Activated CD8-positive, alpha-beta T cell treated with anti-CD3 and anti-CD28 coated beads, Interleukin-2, amount 10 ng/mL, durations not matched to agents 7 days and 5 days (primary cell): ENCODE measurements around the gene NRCAM. TPM values are rescaled to one million over a fixed set of nuclear protein-coding genes. Genes with fewer than 3 reads are reported as not detected.

Source experiments
- ATAC-seq: fragments of 150-1000 bp; cut with Tn5 transposase; one replicate; pipeline ENCODE4 v1.10.0; 2021; ENCODE audit warnings: moderate library complexity
- CTCF ChIA-PET: fragments of 350-600 bp; sonication (Branson Sonifier 250); formaldehyde crosslinking; loops from one replicate; lab custom pipeline; 2021; ENCODE audit warnings: antibody characterized with exemption; lab: Charles Lee
- POLR2A ChIA-PET: fragments of 350-600 bp; sonication (Branson Sonifier 250); formaldehyde crosslinking; loops from one replicate; lab custom pipeline; 2021; ENCODE audit warnings: antibody characterized with exemption; lab: Charles Lee
- DNase-seq: peaks from one replicate; pipeline ENCODE4 v3.0.0-alpha.2; 2020
- H3K27ac Mint-ChIP-seq: one replicate; pipeline ENCODE4 v1.8.0; 2021; ENCODE audit warnings: mild to moderate bottlenecking, mixed read lengths
- H3K27me3 Mint-ChIP-seq: one replicate; pipeline ENCODE4 v1.8.0; 2021; ENCODE audit warnings: low read depth, mixed read lengths
- H3K36me3 Mint-ChIP-seq: one replicate; pipeline ENCODE4 v1.8.0; 2021; ENCODE audit warnings: low read depth, mixed read lengths
- H3K4me1 Mint-ChIP-seq: one replicate; pipeline ENCODE4 v1.8.0; 2021; ENCODE audit warnings: low read depth, mixed read lengths
- H3K4me3 Mint-ChIP-seq: one replicate; pipeline ENCODE4 v1.8.0; 2021; ENCODE audit warnings: mild to moderate bottlenecking, mixed read lengths
- H3K9me3 Mint-ChIP-seq: one replicate; pipeline ENCODE4 v1.8.0; 2022; ENCODE audit warnings: mixed read lengths; ENCODE audit not compliant: insufficient read depth
- total RNA-seq, 2 experiments: library from RNA; stranded (reverse); gene quantifications; one replicate each; pipeline ENCODE4 v1.2.3, GENCODE V29; 2021

Gene NRCAM
- total RNA-seq, 2 experiments from 2014 or later = 0.05 to 0.47 TPM

- POLR2A ChIA-PET = interaction anchor here (0.6 to 1.1 kb wide), 2 partner anchors 9 to 1195 kb away, joined by 3 to 4 read pairs; no protein-coding TSS in a partner anchor
- H3K4me3 Mint-ChIP-seq = no peak overlapping the region
- DNase-seq (no peak), ATAC-seq (no peak)
- no peaks in the 10 kb centered on the region for H3K36me3 Mint-ChIP-seq
- peaks cover 53% of the 10 kb centered on the region for H3K27me3 Mint-ChIP-seq
- H3K27ac Mint-ChIP-seq = no peak overlapping the region
- CTCF ChIA-PET = no interaction called here
- peaks cover 18% of the 10 kb centered on the region for H3K4me1 Mint-ChIP-seq
- H3K9me3 Mint-ChIP-seq = no peaks in the 10 kb centered on the region
Observed at GRCh38 chr7:108457871-108458270, 1.6 kb upstream of the NRCAM start.

- H3K4me3 Mint-ChIP-seq = peak overlapping the region; percentile 59
- DNase-seq (no peak), ATAC-seq (no peak)
- no peaks in the 10 kb centered on the region for H3K9me3 Mint-ChIP-seq
- H3K27me3 Mint-ChIP-seq = peaks cover 56% of the 10 kb centered on the region
- ChIA-PET POLR2A (interaction anchor here (0.6 kb wide), 1 partner anchor 49 kb away, joined by 3 read pairs; no protein-coding TSS in a partner anchor), CTCF (interaction anchor here (1.3 to 1.9 kb wide), 2 partner anchors 11 to 40 kb away, joined by 4 to 12 read pairs; no protein-coding TSS in a partner anchor)
- no peak overlapping the region for H3K27ac Mint-ChIP-seq
- peaks cover 15% of the 10 kb centered on the region for H3K4me1 Mint-ChIP-seq
- H3K36me3 Mint-ChIP-seq = no peaks in the 10 kb centered on the region
Observed at GRCh38 chr7:108456845-108457540, 757 bp upstream of the NRCAM start.

- ChIA-PET POLR2A (no interaction called here), CTCF (interaction anchor here (0.8 to 1.9 kb wide), 3 partner anchors 10 to 41 kb away, joined by 4 to 12 read pairs (median 4); no protein-coding TSS in a partner anchor)
- peak overlapping the region; percentile 68 for H3K4me3 Mint-ChIP-seq
- no peak for DNase-seq
- H3K36me3 Mint-ChIP-seq = no peaks in the 10 kb centered on the region
- no peak overlapping the region for H3K27ac Mint-ChIP-seq
- peaks cover 15% of the 10 kb centered on the region for H3K4me1 Mint-ChIP-seq
- ATAC-seq = peak; percentile 32
- H3K9me3 Mint-ChIP-seq = no peaks in the 10 kb centered on the region
- peaks cover 57% of the 10 kb centered on the region for H3K27me3 Mint-ChIP-seq
Observed at GRCh38 chr7:108455551-108455997, 662 bp downstream of the NRCAM start.

DNA sequence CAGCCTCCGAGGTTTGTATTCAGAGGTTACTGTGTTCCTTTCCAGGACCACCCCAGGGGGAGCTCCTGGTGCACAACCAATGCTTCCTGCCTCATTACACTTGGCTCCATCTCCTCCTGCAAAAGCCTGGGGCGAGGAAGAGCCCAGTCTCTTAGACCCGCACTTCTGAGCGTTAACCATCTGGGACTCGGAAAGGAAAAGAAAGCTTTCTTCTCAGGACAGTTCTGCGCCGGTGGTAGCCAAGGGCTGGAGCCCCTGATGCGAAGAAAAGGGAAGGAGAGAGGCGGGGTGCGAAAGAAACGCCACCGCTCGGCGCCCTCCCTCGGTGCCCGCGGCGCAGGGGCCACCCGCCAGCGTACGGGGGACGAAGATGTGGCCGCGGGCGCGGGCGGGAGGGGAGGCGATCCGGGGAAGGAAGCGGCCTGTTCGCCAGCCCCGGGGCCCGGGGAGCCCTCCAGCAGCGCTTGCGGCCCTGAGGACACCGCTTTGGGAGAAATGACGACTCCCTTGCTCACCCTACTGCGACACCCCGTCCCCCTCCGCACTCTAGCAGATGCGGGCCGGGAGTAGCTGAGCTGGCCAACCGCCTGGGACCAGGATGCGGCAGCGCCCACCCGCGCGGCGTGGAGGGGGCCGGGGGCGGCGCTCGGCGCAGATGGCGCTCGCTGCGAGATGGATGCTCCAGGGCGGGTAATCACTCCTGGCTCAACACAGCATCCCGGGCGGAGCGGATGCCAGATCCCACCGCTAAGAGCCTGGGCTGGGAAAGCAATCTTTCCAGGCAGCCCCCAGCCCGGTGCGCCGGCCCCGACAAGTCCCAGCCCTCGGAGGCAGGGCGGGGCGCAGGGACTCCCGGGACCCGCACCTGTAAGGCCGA is 1.3 kb downstream of the NRCAM start:
- H3K4me1 Mint-ChIP-seq = peaks cover 13% of the 10 kb centered on the region
- no peak overlapping the region for H3K27ac Mint-ChIP-seq
- peaks cover 55% of the 10 kb centered on the region for H3K27me3 Mint-ChIP-seq
- no peak for DNase-seq
- CTCF ChIA-PET = interaction anchor here (1.3 to 3.4 kb wide), 6 partner anchors 10 to 274 kb away, joined by 3 to 39 read pairs (median 8); no protein-coding TSS in a partner anchor
- no peaks in the 10 kb centered on the region for H3K9me3 Mint-ChIP-seq
- H3K36me3 Mint-ChIP-seq = no peaks in the 10 kb centered on the region
- ATAC-seq = peak; percentile 40
- POLR2A ChIA-PET = no interaction called here
- H3K4me3 Mint-ChIP-seq = peak overlapping the region; percentile 68

DNA sequence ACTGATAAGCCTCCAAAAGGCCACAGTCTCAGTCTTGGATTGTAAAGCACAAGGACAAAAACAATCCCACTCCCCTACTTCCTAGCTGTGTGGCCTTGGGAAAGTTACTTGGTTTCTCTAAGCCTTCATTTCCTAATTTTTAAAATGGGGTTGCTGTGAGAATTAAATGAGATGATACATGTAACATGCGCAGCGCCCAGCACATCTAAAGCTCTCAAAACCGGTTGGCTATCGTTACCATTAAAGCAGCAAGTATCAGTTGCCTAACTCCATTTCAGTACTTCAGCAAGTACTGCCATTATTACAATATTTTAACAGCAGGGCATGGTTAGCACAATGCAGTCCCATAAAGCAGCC is 1.9 kb downstream of the NRCAM start:
- CTCF ChIA-PET = interaction anchor here (1.0 to 3.4 kb wide), 7 partner anchors 10 to 273 kb away, joined by 3 to 39 read pairs (median 5); no protein-coding TSS in a partner anchor
- POLR2A ChIA-PET = no interaction called here
- peaks cover 50% of the 10 kb centered on the region for H3K27me3 Mint-ChIP-seq

DNA sequence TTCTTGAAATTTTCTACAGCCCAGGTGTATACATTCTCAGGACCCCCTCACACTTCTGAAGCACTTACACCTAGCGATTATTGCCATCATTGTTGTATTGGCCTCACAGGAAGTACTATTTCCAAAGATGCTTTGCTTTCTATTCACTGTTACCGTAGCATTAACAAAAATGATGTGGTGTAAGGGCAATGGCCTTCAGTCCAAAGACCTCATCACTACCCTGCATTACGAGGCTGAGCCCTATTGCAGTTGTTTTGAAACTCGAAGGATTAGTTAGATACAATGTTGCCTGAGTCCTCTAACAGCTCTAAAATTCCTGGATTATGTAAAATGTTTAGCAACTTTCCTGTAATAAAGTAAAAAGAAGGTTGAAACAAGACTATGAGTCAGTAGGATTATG is 2.9 kb downstream of the NRCAM start:
- Mint-ChIP-seq H3K27me3 (peaks cover 43% of the 10 kb centered on the region), H3K4me1 (peaks cover 13% of the 10 kb centered on the region), H3K9me3 (no peaks in the 10 kb centered on the region), H3K4me3 (no peak overlapping the region), H3K27ac (no peak overlapping the region), H3K36me3 (no peaks in the 10 kb centered on the region)
- ATAC-seq (no peak), DNase-seq (no peak)
- CTCF ChIA-PET = interaction anchor here (0.8 to 3.4 kb wide), 11 partner anchors 11 to 276 kb away, joined by 3 to 39 read pairs (median 4); partner anchors contain the start of gene PNPLA8
- POLR2A ChIA-PET = no interaction called here

More for the DNA sequence above, 1.9 kb downstream of the NRCAM start:
- no peaks in the 10 kb centered on the region for H3K36me3 Mint-ChIP-seq
- no peak overlapping the region for H3K27ac Mint-ChIP-seq
- ATAC-seq (no peak), DNase-seq (no peak)
- peaks cover 13% of the 10 kb centered on the region for H3K4me1 Mint-ChIP-seq
- H3K9me3 Mint-ChIP-seq = no peaks in the 10 kb centered on the region
- H3K4me3 Mint-ChIP-seq = peak overlapping the region; percentile 65

DNA sequence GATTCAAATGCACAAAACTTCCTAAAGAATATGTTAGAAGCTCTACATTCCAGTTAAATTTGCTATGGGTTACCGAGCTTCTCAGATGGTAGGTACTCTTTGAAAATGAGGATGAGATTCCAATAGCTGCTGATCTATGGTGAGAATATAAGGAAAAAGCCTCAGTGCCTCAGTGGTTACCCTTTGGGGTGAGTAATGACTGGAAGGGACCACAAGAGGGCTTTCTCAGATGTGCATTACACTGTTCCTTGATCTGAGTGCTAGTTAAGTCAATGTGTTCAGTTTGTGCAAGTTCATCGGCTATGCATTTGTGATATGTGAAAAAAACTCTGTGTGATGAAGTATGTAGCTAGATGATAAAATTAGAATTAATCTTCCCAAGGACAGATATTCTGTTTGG is 3.5 kb downstream of the NRCAM start:
- Mint-ChIP-seq H3K9me3 (no peaks in the 10 kb centered on the region), H3K27ac (no peak overlapping the region), H3K4me1 (peaks cover 13% of the 10 kb centered on the region), H3K4me3 (no peak overlapping the region), H3K36me3 (no peaks in the 10 kb centered on the region), H3K27me3 (peaks cover 37% of the 10 kb centered on the region)
- CTCF ChIA-PET = interaction anchor here (0.6 to 3.4 kb wide), 16 partner anchors 10 to 276 kb away, joined by 3 to 39 read pairs (median 4); partner anchors contain the start of gene PNPLA8
- POLR2A ChIA-PET = interaction anchor here (0.6 kb wide), 1 partner anchor 37 kb away, joined by 5 read pairs; no protein-coding TSS in a partner anchor
- DNase-seq (peak; percentile 34), ATAC-seq (peak; percentile 34)

GRCh38 chr7:108451296-108451848 is 4.9 kb downstream of the NRCAM start:
- H3K4me3 Mint-ChIP-seq = no peak overlapping the region
- peaks cover 6% of the 10 kb centered on the region for H3K4me1 Mint-ChIP-seq
- CTCF ChIA-PET = interaction anchor here (1.3 kb wide), 1 partner anchor 32 kb away, joined by 3 read pairs; no protein-coding TSS in a partner anchor
- no peaks in the 10 kb centered on the region for H3K9me3 Mint-ChIP-seq
- no peak overlapping the region for H3K27ac Mint-ChIP-seq
- ATAC-seq = no peak
- peaks cover 24% of the 10 kb centered on the region for H3K27me3 Mint-ChIP-seq
- POLR2A ChIA-PET = no interaction called here
- no peak for DNase-seq
- H3K36me3 Mint-ChIP-seq = no peaks in the 10 kb centered on the region

DNA sequence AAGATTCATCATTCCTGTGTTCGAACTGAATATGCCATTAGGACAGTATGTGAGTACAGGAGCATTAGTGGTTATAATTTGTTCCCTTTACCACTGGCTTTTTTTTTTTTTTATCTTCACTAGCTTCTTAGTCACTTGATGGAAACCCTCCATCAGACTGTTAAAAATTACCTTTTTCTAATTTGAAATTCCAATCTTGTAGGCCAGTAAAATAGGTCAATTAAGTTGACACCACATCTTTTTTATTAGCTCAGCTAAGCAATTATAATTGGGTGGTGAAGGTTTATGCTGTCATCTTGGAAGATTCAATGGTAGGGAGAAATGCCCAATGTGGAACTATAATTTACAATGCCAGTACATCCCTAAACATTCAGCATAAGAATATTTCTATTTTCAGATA is 6.1 kb downstream of the NRCAM start:
- CTCF ChIA-PET = interaction anchor here (0.6 to 2.3 kb wide), 4 partner anchors 33 to 266 kb away, joined by 3 to 8 read pairs (median 3); no protein-coding TSS in a partner anchor
- H3K4me3 Mint-ChIP-seq = no peak overlapping the region
- no peak for ATAC-seq
- POLR2A ChIA-PET = no interaction called here
- DNase-seq = no peak
- H3K27me3 Mint-ChIP-seq = peaks cover 21% of the 10 kb centered on the region
- H3K9me3 Mint-ChIP-seq = no peaks in the 10 kb centered on the region
- no peak overlapping the region for H3K27ac Mint-ChIP-seq
- no peaks in the 10 kb centered on the region for H3K36me3 Mint-ChIP-seq
- peaks cover 6% of the 10 kb centered on the region for H3K4me1 Mint-ChIP-seq

DNA sequence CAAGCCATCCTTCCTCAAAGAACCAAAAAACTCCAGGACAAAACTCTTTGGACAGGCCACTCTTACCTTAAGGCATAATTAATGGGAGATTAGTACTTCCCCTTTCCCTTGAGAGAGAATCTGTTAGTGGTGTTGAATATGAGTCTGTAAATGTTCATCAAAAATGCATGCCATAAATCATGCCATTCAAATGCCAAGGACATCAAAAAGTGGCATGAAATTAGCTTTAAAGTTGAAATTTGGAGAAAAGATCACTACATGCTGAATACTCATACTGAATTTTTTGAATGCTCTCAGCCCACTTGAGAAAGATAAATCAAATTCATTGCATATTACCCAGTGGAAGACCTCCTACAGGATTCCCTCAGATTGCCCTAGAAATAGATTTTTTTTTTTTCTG is 6.7 kb downstream of the NRCAM start:
- peaks cover 3% of the 10 kb centered on the region for H3K4me1 Mint-ChIP-seq
- POLR2A ChIA-PET = no interaction called here
- no peak for ATAC-seq

More for the DNA sequence above, 6.7 kb downstream of the NRCAM start:
- peaks cover 18% of the 10 kb centered on the region for H3K27me3 Mint-ChIP-seq
- no peaks in the 10 kb centered on the region for H3K36me3 Mint-ChIP-seq
- no peaks in the 10 kb centered on the region for H3K9me3 Mint-ChIP-seq
- CTCF ChIA-PET = interaction anchor here (0.9 to 2.3 kb wide), 2 partner anchors 47 to 266 kb away, joined by 3 to 8 read pairs; no protein-coding TSS in a partner anchor
- H3K27ac Mint-ChIP-seq = no peak overlapping the region
- H3K4me3 Mint-ChIP-seq = no peak overlapping the region
- no peak for DNase-seq
